Measurements from ENCODE around the gene FBXL19. TPM values are rescaled to one million over a fixed set of nuclear protein-coding genes. Genes with fewer than 3 reads are reported as not detected.

The FBXL19 gene
- total and polyA plus RNA-seq, 9 of the 15 experiments (the other 6 are each of a cell fraction or from before 2014, with no cell fraction given), result 0.13 to 48.0 (median 13.5) TPM; not detected in 1

DNA sequence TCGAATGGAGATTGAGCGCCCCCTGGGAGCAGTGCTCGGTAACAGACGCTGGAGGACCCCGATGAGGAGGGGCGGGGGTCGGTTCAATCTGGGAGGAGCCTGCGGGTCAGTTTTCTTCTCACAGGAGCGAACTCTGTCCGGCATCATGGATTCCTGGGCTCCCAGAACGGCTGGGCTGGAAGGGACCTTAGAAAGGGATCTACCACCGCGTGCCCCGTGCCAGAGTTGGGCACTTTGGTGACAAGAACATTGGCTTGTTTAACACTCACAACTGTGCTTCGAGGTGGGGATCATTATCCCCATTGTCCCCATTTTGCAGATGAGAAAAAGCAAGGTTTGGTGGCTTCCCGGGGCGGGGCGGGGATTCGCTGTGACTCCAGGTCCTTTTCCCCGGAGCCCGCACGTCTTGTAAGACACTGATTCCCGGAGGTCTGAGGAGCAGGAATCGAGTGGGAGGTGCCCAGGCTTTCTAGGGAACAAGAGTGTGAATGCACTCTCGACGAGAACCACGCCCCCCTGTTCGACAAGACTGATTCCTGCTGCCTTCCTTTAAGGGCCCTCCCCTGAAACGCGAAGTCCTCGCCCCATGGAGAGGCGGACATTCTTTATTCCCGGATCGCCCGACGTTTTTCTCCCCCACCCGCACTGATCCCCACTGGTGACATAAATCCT is 1.5 kb upstream of the FBXL19 start (continued):
- TF ChIP-seq TAF1 (IDR thresholded peaks at IDR 0.05; ENCODE audit: control insufficient read depth, extremely low read depth, insufficient read depth, low read length, severe bottlenecking), result no peak
- TF ChIP-seq, protein P1, sequence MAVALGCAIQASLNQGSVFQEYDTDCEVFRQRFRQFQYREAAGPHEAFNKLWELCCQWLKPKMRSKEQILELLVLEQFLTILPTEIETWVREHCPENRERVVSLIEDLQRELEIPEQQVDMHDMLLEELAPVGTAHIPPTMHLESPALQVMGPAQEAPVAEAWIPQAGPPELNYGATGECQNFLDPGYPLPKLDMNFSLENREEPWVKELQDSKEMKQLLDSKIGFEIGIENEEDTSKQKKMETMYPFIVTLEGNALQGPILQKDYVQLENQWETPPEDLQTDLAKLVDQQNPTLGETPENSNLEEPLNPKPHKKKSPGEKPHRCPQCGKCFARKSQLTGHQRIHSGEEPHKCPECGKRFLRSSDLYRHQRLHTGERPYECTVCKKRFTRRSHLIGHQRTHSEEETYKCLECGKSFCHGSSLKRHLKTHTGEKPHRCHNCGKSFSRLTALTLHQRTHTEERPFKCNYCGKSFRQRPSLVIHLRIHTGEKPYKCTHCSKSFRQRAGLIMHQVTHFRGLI (CRISPR knock-in tag; IDR thresholded peaks at IDR 0.05), result 0 out of 2 replicates have a peak, but pooled peaks have one; percentile 23
- TF ChIP-seq, protein P2, sequence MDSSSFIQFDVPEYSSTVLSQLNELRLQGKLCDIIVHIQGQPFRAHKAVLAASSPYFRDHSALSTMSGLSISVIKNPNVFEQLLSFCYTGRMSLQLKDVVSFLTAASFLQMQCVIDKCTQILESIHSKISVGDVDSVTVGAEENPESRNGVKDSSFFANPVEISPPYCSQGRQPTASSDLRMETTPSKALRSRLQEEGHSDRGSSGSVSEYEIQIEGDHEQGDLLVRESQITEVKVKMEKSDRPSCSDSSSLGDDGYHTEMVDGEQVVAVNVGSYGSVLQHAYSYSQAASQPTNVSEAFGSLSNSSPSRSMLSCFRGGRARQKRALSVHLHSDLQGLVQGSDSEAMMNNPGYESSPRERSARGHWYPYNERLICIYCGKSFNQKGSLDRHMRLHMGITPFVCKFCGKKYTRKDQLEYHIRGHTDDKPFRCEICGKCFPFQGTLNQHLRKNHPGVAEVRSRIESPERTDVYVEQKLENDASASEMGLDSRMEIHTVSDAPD (CRISPR knock-in tag; IDR thresholded peaks at IDR 0.05), result no peak
- TF ChIP-seq TCF3 (CRISPR knock-in tag; IDR thresholded peaks at IDR 0.05), result no peak

DNA sequence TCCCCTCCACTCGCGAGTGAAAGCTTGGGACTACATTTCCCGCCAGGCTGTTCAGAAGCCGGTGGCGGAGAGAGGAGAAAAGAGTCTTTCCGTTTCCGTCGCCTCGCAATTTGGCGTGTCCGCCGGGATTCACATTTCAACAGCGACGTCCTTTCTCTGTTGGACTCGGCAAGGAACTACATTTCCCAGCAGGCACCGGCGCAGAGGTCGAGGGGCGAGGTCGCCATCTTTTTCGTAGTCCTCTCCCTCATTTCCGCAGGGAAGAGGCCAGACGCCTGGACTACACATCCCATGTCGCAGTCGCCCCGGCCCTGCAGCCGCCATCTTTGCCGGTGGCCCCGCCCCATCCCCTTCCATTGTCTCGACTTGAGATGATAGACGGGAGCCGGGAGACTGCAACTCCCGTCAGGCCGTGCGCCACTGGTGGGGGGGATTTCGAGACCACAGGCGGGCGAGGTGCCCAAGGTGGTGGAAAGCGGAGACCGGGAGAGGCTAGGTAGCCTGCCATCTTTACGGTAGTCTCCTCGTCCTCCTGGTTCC is 882 bp upstream of the FBXL19 start:
- POLR2A ChIA-PET, result interaction anchor here (0.7 to 1.0 kb wide), 4 partner anchors 10 to 312 kb away, joined by 3 to 5 read pairs (median 3); partner anchors contain the start of gene ZNF689
- FAIRE-seq, result peak; percentile 100
- TF ChIP-seq, protein P3, sequence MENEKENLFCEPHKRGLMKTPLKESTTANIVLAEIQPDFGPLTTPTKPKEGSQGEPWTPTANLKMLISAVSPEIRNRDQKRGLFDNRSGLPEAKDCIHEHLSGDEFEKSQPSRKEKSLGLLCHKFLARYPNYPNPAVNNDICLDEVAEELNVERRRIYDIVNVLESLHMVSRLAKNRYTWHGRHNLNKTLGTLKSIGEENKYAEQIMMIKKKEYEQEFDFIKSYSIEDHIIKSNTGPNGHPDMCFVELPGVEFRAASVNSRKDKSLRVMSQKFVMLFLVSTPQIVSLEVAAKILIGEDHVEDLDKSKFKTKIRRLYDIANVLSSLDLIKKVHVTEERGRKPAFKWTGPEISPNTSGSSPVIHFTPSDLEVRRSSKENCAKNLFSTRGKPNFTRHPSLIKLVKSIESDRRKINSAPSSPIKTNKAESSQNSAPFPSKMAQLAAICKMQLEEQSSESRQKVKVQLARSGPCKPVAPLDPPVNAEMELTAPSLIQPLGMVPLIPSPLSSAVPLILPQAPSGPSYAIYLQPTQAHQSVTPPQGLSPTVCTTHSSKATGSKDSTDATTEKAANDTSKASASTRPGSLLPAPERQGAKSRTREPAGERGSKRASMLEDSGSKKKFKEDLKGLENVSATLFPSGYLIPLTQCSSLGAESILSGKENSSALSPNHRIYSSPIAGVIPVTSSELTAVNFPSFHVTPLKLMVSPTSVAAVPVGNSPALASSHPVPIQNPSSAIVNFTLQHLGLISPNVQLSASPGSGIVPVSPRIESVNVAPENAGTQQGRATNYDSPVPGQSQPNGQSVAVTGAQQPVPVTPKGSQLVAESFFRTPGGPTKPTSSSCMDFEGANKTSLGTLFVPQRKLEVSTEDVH (IDR thresholded peaks at IDR 0.05; ENCODE audit: low read depth, partially characterized antibody), result peak; percentile 89
- TF ChIP-seq SMARCA4 (IDR thresholded peaks at IDR 0.05) (no peak), SREBF1 (IDR thresholded peaks at IDR 0.05; ENCODE audit: borderline replicate concordance, low read depth, low read length) (peak; percentile 88; the same call in 1 of the 2 replicates), ZNF384 (IDR thresholded peaks at IDR 0.05; ENCODE audit: low read depth, low read length) (no peak), ATF4 (CRISPR knock-in tag; IDR thresholded peaks at IDR 0.05) (peak; percentile 81)

More for the DNA sequence above, 882 bp upstream of the FBXL19 start:
- Histone ChIP-seq H3K4me2 (ENCODE audit: insufficient read depth, low read length) (peak overlapping the region; percentile 100), H3K27ac (ENCODE audit: extremely low read depth, low read depth, low read length) (peak overlapping the region; percentile 100), H3K79me2 (ENCODE audit: control insufficient read depth, insufficient read depth, low read length) (peaks cover 17% of the 10 kb centered on the region), H3K27me3 (ENCODE audit: control insufficient read depth in 2 of 2, insufficient read depth in 2 of 2, low read length in 2 of 2) (no peaks in the 10 kb centered on the region; a peak in 1 of 5 replicates), H3K9me3 (replicated peaks; ENCODE audit: control insufficient read depth, insufficient read depth, low read depth, low read length) (no peaks in the 10 kb centered on the region), H3K9ac (ENCODE audit: insufficient read depth in 1 of 2, low read depth in 2 of 2, low read length in 2 of 2) (peak overlapping the region; percentile 91 to 99), H2AFZ (ENCODE audit: low read depth, low read length) (peak overlapping the region; percentile 100), H3K36me3 (ENCODE audit: control insufficient read depth, insufficient read depth, low read length) (peaks cover 24% of the 10 kb centered on the region; the same call in 2 of the 3 replicates), H3K4me3 (peak overlapping the region; percentile 85), H3K9me1 (ENCODE audit: control insufficient read depth, insufficient read depth, low read length) (peaks cover 2% of the 10 kb centered on the region), H4K20me1 (replicated peaks; ENCODE audit: control insufficient read depth, insufficient read depth, low read length) (peaks cover 3% of the 10 kb centered on the region; the same call in 1 of the 2 replicates), H3K4me1 (replicated peaks in 1 of 2; ENCODE audit: control insufficient read depth in 2 of 2, insufficient read depth in 2 of 2, low read length in 2 of 2) (peaks cover 3 to 44% of the 10 kb centered on the region in 2 experiments; a peak in 4 of 5 replicates)
- intact Hi-C loops (cut with micrococcal nuclease), result loop anchor here (1.0 to 5.0 kb wide), 6 partner anchors 45 to 265 kb away; partner anchors contain the start of genes CFAP119, FBRS and RNF40
- in situ Hi-C loops (cut with MboI), result loop anchor here (5.0 kb wide), 1 partner anchor 75 kb away; no protein-coding TSS in a partner anchor
- under 1% methylated on average over 32 of the region's 42 CpGs for WGBS (ENCODE audit: insufficient coverage, low coverage, missing lambda C conversion rate)
- ATAC-seq, result peak; percentile 90
- DNase-seq (ENCODE audit: extremely low read depth in 1 of 4, low spot score in 3 of 4), result peak; percentile 85 to 99 (median 90)
- CTCF ChIA-PET (ENCODE audit: low intra/inter-chr PET ratio), result interaction anchor here (0.8 to 1.9 kb wide), 3 partner anchors 25 to 200 kb away, joined by 3 to 20 read pairs (median 3); no protein-coding TSS in a partner anchor
- BruUV-seq (replicated peaks), result TSS peak; percentile 85

Measured in K562 (cell line).